Retinal pigment epithelial cell (primary cell): ENCODE data around the gene VWA5A.

Source experiments
- DNase-seq: peaks from one replicate; pipeline ENCODE4 v3.0.0-alpha.2; 2010; ENCODE audit warnings: low read depth
- H3K4me3 ChIP-seq: 2 replicates; pipeline ENCODE4 v1.5.1; 2011; ENCODE audit warnings: mild to moderate bottlenecking, low read length, control low read depth, moderate library complexity
- TF ChIP-seq, protein P1 (sequence below): conservative IDR thresholded peaks from 2 replicates; pipeline ENCODE4 v1.5.1; 2011; ENCODE audit warnings: low read depth, low read length, control low read depth, inconsistent platforms

Gene VWA5A

DNA sequence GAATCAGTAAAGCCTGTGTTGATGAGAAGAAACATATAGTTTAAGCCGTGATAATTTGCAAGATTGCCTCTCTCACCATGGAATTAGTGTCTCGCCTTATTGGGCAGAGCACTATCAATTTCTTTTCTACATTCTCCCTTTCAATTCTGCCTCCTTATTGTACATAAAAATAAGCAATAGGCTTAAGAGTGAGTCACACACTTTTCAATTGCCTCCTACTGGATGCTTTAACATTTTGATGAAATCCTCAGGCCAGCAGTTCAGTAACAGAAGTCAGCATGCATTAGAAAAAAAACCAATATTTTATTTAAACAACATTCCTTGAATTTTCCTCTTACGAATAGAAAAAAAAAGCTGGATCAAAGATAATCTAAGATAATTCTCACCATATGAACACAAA lies 33.8 kb upstream of the VWA5A start:
- no peak overlapping the region for H3K4me3 ChIP-seq
- DNase-seq = no peak
- TF ChIP-seq, protein P1, sequence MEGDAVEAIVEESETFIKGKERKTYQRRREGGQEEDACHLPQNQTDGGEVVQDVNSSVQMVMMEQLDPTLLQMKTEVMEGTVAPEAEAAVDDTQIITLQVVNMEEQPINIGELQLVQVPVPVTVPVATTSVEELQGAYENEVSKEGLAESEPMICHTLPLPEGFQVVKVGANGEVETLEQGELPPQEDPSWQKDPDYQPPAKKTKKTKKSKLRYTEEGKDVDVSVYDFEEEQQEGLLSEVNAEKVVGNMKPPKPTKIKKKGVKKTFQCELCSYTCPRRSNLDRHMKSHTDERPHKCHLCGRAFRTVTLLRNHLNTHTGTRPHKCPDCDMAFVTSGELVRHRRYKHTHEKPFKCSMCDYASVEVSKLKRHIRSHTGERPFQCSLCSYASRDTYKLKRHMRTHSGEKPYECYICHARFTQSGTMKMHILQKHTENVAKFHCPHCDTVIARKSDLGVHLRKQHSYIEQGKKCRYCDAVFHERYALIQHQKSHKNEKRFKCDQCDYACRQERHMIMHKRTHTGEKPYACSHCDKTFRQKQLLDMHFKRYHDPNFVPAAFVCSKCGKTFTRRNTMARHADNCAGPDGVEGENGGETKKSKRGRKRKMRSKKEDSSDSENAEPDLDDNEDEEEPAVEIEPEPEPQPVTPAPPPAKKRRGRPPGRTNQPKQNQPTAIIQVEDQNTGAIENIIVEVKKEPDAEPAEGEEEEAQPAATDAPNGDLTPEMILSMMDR = no peak

DNA sequence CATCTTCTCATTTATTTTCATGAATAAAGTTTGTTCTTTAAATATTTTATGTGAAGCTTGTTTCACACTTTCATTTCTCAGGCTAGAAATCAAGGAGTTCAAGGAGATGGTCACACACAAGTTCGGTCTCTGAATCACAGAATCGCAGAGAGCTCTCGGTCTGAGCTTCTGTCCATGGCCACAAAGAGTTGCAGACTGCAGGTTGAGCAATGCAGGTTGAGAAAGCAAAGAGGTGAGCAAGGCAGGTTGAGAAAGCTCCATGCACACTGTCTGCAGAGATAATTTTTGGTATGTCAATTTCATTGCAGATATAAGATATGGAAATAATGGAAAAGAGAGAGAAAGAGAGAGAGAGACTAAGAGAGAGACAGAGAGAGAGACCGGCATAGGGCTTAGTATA lies 32.9 kb upstream of the VWA5A start:
- TF ChIP-seq, protein P1 = no peak
- no peak for DNase-seq
- H3K4me3 ChIP-seq = no peak overlapping the region

DNA sequence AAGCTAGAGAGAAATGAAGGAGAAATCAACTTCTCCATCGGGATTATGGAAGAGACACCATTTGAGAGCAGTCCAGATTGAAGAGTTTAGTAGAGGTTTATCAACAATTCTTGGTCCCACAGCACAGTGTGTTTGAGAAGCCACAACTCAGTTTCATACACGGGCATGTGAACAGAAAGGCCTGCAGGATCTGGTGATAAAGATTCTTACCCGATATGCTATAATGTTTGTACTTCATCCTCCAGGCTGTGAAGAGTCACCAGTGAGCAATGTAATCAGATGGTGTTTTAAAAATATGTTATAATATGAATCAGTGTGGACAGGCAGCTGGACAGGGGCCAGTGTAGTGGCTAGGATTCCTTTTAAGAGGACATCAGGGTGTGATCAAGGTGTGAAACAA lies 29.7 kb upstream of the VWA5A start:
- no peak for DNase-seq
- no peak overlapping the region for H3K4me3 ChIP-seq
- TF ChIP-seq, protein P1 = no peak

DNA sequence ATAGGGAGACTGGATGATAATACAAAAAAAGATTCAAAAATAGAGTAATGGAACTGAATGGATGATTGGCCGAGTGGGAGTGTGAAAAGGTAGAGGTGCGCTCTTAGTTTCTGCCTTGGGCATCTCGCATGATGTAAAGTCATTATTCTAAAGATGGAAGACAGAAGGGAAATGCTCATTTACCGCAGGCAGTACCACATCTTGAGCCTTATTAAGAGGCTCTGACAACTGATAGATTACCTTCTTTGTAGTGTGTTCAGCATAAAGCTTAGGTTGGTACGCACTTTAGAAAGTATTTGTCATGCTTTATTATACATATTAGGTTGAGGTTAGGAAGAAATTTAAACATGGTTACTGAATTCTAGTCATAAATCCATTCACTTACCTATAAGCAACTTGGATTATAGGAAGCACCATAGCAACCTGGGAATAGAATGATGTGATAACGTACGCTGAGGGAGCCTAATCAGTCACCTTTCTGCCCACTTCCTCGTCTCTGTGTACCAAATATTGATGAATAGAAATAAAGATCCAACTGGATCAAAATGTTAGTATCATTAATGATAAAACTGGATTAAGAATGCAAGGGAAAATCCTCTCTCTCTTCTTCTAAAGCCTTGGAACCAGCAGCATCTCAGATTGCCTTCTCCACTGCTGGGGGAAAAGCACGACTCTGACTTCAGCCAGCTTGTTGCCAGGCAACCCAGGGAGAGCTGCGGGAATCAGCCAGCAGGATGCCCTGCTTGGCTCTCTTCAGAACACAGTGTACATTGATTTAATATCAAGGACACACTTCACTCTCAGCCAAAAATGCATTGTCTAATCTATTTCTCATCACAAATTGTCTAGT lies 29.0 kb upstream of the VWA5A start:
- no peak for DNase-seq
- H3K4me3 ChIP-seq = no peak overlapping the region
- TF ChIP-seq, protein P1 = no peak

DNA sequence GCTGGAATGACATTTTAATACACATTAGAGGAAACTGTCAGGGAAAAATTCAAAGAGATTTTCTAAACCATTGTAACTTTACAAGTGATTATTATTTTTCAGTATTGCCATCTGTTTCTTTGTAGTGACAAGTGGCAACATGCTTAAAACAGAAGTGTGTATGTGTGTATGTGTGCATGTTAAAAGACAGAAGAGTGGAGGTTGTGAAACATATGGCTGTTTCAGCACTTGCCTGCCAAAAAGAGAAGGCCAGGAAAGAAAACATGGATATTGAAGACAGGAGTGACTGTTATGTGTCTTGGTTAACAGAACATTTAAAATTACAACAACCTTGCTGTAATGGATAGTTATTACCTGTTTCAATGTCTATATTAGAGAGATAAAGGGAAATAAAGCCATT lies 24.3 kb upstream of the VWA5A start:
- TF ChIP-seq, protein P1 = no peak
- DNase-seq = no peak
- H3K4me3 ChIP-seq = no peak overlapping the region

DNA sequence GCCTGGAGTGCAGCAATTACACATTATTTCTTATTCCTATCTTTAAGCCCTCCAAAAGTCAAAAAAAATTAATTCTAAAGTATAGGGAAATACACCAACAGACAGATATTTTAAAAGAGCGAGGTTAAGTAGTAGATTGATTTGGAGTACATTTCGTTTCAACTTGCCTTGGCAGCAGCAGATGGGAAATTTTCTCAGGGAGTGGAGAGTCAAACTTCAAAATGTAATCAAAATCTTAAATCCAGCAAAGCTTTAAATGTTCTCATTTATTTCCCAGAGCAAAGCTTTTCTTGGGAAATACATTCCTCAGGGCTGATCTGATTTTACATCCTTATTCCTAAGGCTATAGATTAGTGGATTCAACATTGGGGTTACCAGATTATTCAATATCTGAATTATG lies 21.9 kb upstream of the VWA5A start:
- TF ChIP-seq, protein P1 = no peak
- H3K4me3 ChIP-seq = no peak overlapping the region
- DNase-seq = no peak

DNA sequence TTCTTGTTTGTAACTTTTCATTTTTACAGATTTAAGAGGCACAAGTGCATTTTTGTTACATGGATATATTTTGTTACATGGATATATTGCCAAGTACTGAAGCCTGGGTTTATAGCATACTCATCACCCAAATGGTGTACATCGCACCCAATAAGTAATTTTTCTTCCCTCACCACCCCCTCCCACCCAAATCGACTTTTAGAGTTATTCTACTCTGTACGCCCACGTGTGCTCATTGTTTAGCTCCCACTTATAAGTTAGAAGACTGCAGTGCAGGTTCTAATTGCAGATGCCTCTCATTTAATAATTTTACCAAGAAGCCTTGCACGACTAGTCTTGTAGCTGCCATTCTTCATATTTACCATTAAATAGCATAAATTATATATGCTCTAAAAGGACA lies 20.5 kb upstream of the VWA5A start:
- H3K4me3 ChIP-seq = no peak overlapping the region
- TF ChIP-seq, protein P1 = no peak
- no peak for DNase-seq
